AG04450 (cell line): Measurements from ENCODE around the gene ANKRD42. TPM values are rescaled to one million over a fixed set of nuclear protein-coding genes. Genes with fewer than 3 reads are reported as not detected.

Experiments used
- CTCF ChIA-PET: fragments of 300-600, 350-600 bp; formaldehyde crosslinking; extraction: SDS; loops from one replicate; lab custom pipeline; 2022; ENCODE audit warnings: antibody characterized with exemption, inconsistent platforms; lab: Charles Lee
- POLR2A ChIA-PET: fragments of 350-600 bp; formaldehyde crosslinking; extraction: SDS; loops from one replicate; lab custom pipeline; 2021; ENCODE audit warnings: antibody characterized with exemption, inconsistent platforms; lab: Yijun Ruan, JAX
- DNase-seq: peaks from one replicate; pipeline ENCODE4 v3.0.0-alpha.2; 2011; ENCODE audit warnings: low read depth, low spot score
- H3K27ac ChIP-seq: one replicate; pipeline ENCODE4 v1.5.1; 2012; ENCODE audit warnings: low read depth, low read length, control low read depth
- H3K27me3 ChIP-seq: one replicate; pipeline ENCODE4 v1.6.0; 2012; ENCODE audit warnings: low read length; ENCODE audit not compliant: control insufficient read depth, insufficient read depth
- H3K4me3 ChIP-seq: 2 replicates; pipeline ENCODE4 v1.5.1; 2011; ENCODE audit warnings: mild to moderate bottlenecking, low read depth, low read length, control low read depth
- H3K9me3 ChIP-seq: 2 replicates; pipeline ENCODE4 v1.5.1; 2012; ENCODE audit warnings: low read length; ENCODE audit not compliant: control insufficient read depth, insufficient read depth
- CTCF ChIP-seq: IDR thresholded peaks from 2 replicates; pipeline ENCODE4 v1.5.1; 2011; ENCODE audit warnings: low read depth, low read length, control low read depth, inconsistent platforms
- polyA plus RNA-seq: library from polyadenylated mRNA; depleted of rRNA; stranded (reverse); fragments of >200 nt; gene quantifications from 2 replicates; pipeline ENCODE4 v1.2.3, GENCODE V29; 2011

The ANKRD42 gene
- polyA plus RNA-seq, 1 experiment: 8.6 TPM

DNA sequence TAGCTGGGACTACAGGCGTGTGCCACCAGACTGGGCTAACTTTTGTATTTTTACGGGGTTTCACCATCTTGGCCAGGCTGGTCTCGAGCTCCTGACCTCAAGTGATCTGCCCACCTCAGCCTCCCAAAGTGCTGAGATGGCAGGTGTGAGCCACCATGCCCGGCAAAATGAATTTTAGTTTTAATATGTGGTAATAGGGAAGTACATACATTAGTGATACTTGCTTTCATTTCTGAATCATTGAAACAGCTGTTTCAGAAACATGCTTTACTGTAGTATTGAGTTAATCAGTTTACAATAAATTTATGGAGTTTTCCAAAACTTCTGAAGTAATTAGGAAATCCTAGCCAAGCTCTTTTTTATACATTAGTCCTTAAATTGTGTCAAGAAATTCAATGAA, 21.0 kb upstream of the ANKRD42 start:
- Histone ChIP-seq H3K4me3 (no peak overlapping the region), H3K9me3 (no peaks in the 10 kb centered on the region), H3K27ac (no peak overlapping the region), H3K27me3 (no peaks in the 10 kb centered on the region)
- no peak for DNase-seq
- CTCF ChIA-PET: interaction anchor here (0.6 to 0.8 kb wide), 3 partner anchors 121 to 305 kb away, joined by 3 to 5 read pairs (median 3); partner anchors contain the start of gene PRCP
- POLR2A ChIA-PET: no interaction called here
- no peak for TF ChIP-seq CTCF

DNA sequence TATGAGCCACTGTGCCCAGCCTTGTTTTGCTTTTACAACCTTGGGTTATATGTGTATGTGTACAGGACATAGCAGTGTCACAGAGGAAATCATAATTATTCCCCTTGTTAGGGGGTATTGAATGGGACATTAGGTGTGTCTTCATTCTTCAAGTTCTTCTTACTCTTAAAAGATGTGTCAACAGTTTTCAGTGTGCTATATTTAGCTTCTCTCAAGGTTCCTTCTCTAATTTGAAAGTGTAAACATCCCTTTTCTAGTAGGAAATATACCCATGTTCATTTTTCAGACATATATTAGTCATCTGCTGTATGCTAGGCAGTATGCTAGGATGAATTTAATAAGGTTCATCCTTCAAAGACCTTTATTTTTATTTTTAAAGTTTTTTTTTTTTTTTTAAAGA, 19.5 kb upstream of the ANKRD42 start:
- DNase-seq: no peak
- Histone ChIP-seq H3K27me3 (no peaks in the 10 kb centered on the region), H3K9me3 (no peaks in the 10 kb centered on the region), H3K4me3 (no peak overlapping the region), H3K27ac (no peak overlapping the region)
- ChIA-PET CTCF (no interaction called here), POLR2A (interaction anchor here (0.7 kb wide), 2 partner anchors 17 to 87 kb away, joined by 4 to 6 read pairs; no protein-coding TSS in a partner anchor)
- TF ChIP-seq CTCF: no peak

DNA sequence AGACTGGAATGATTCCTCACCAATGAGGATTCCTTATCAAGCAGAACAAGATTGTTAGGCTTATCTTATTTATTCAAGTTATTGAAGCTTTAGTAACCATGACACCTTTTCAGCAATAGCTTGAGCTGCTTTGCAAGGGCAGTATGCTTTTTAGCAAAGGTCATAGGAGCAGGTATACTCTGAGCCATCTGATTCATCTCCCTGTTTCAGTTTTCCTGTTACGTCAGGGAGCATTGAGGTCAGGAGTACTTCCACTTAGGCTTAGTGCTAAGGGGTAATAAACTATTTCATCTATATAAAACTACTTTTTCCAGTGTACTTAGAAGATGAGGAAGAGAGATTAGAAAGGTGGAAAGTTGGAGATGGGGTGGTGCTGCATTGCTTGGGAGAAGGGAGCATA, 17.7 kb upstream of the ANKRD42 start:
- no peaks in the 10 kb centered on the region for H3K27me3 ChIP-seq
- H3K4me3 ChIP-seq: no peak overlapping the region
- no peak overlapping the region for H3K27ac ChIP-seq
- CTCF ChIA-PET: no interaction called here
- no peaks in the 10 kb centered on the region for H3K9me3 ChIP-seq
- DNase-seq: no peak
- POLR2A ChIA-PET: no interaction called here
- TF ChIP-seq CTCF: no peak

GRCh38 chr11:83181815-83182214, 11.7 kb upstream of the ANKRD42 start:
- POLR2A ChIA-PET: no interaction called here

DNA sequence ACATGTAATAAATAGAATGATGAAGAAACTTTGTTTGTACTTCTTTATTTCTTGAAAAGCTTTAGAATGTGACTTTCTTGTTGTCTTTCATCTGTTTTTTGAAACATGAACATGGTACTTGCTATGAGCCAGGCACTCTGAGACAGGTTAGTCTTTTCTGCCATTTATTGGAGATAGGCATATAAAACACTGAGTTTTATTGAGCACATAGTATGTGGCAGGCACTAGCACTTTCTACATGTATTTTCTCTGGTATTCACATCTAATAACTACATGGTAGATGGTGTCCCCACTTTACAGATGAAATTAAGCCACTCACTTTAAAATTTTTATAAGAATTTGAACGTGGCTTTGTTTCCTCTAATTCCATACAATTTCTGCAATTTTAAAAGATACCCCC, 7.7 kb upstream of the ANKRD42 start:
- POLR2A ChIA-PET: no interaction called here
- no peak for DNase-seq
- Histone ChIP-seq H3K27ac (no peak overlapping the region), H3K4me3 (no peak overlapping the region), H3K27me3 (no peaks in the 10 kb centered on the region), H3K9me3 (no peaks in the 10 kb centered on the region)
- CTCF ChIA-PET: interaction anchor here (0.5 kb wide), 1 partner anchor 284 kb away, joined by 3 read pairs; the partner anchor contains the start of gene DDIAS
- TF ChIP-seq CTCF: no peak

More at GRCh38 chr11:83181815-83182214, 11.7 kb upstream of the ANKRD42 start:
- TF ChIP-seq CTCF: no peak
- H3K27me3 ChIP-seq: no peaks in the 10 kb centered on the region
- no peak for DNase-seq
- no peak overlapping the region for H3K4me3 ChIP-seq
- no peaks in the 10 kb centered on the region for H3K9me3 ChIP-seq
- no peak overlapping the region for H3K27ac ChIP-seq
- CTCF ChIA-PET: interaction anchor here (2.3 kb wide), 1 partner anchor 314 kb away, joined by 6 read pairs; no protein-coding TSS in a partner anchor
